GM12878 (cell line): ENCODE measurements around the gene AUNIP. TPM values are rescaled to one million over a fixed set of nuclear protein-coding genes. Genes with fewer than 3 reads are reported as not detected.

Source experiments
- CBX3 ChIP-seq: fragments of 200-600 bp; sonication (generic); IDR thresholded peaks from 2 replicates; pipeline ENCODE4 v1.6.1; 2016; ENCODE audit warnings: low read depth, borderline replicate concordance
- EED ChIP-seq: sonication (generic); IDR thresholded peaks from 2 replicates; pipeline ENCODE4 v1.6.1; 2016; ENCODE audit warnings: antibody characterized with exemption, low read depth
- JUNB ChIP-seq: IDR thresholded peaks from 2 replicates; pipeline ENCODE4 v1.6.1; 2016; ENCODE audit warnings: antibody characterized with exemption, mild to moderate bottlenecking
- MTA3 ChIP-seq: IDR thresholded peaks from 2 replicates; pipeline ENCODE4 v1.6.1; 2012; ENCODE audit warnings: low read length, inconsistent platforms, borderline replicate concordance
- PAX5 ChIP-seq: IDR thresholded peaks from 2 replicates; pipeline ENCODE4 v1.6.1; 2011; ENCODE audit warnings: low read depth, low read length, borderline replicate concordance
- RAD51 ChIP-seq: fragments of 450-650 bp; IDR thresholded peaks from 2 replicates; pipeline ENCODE4 v1.6.1; 2016; ENCODE audit warnings: moderate library complexity, mild to moderate bottlenecking, inconsistent platforms
- SMAD5 ChIP-seq: IDR thresholded peaks from 2 replicates; pipeline ENCODE4 v1.6.1; 2016; ENCODE audit warnings: antibody characterized with exemption, low read depth
- TARDBP ChIP-seq: IDR thresholded peaks from 2 replicates; pipeline ENCODE4 v1.6.1; 2016; ENCODE audit warnings: borderline replicate concordance
- ZSCAN29 ChIP-seq: fragments of 450-650 bp; IDR thresholded peaks from 2 replicates; pipeline ENCODE4 v1.6.1; 2017; ENCODE audit warnings: mild to moderate bottlenecking, moderate library complexity
- polyA plus RNA-seq, 11 experiments: library from polyadenylated mRNA; depleted of rRNA in 4 of 11; unstranded in 6 of 11; stranded (reverse) in 5 of 11; fragments of >200 nt; fragmentation: Nextera tagmentation in 4 of 11; fragmentation: Illumina TruSeq in 1 of 11; extraction: Ambion mirVana in 4 of 11; extraction: Trizol in 1 of 11; gene quantifications; 1 replicate in 1 of 11; 2 replicates in 10 of 11; pipeline versions ENCODE4 v1.2.1 to v1.2.3, GENCODE V29; 2011 to 2016; ENCODE audit warnings: inconsistent platforms in 2 of 11, missing spikeins in 2 of 11, low read depth in 1 of 11
- total RNA-seq, 4 experiments: library from RNA; depleted of rRNA in 3 of 4; stranded (reverse); fragments of >200 nt in 3 of 4; fragmentation: Illumina TruSeq in 1 of 4; extraction: Trizol in 1 of 4; gene quantifications; 2 replicates each; pipeline versions ENCODE4 v1.2.1 to v1.2.3, GENCODE V29; 2013 to 2021
- TF ChIP-seq, protein P1 (sequence below): fragments of 450-650 bp; IDR thresholded peaks from 2 replicates; pipeline ENCODE4 v1.6.1; 2017; ENCODE audit warnings: mild to moderate bottlenecking, moderate library complexity
- TF ChIP-seq, protein P2 (sequence below): fragments of 450-650 bp; IDR thresholded peaks from 2 replicates; pipeline ENCODE4 v1.6.1; 2014; ENCODE audit warnings: mild to moderate bottlenecking
- TF ChIP-seq, protein P3 (sequence below): fragments of 450-650 bp; IDR thresholded peaks from 2 replicates; pipeline ENCODE4 v1.6.1; 2017; ENCODE audit warnings: low read depth, mild to moderate bottlenecking, moderate library complexity
- TF ChIP-seq, protein P4 (sequence below): fragments of 450-650 bp; IDR thresholded peaks from 2 replicates; pipeline ENCODE4 v1.6.1; 2017; ENCODE audit warnings: borderline replicate concordance
- TF ChIP-seq, protein P5 (sequence below): fragments of 450-650 bp; conservative IDR thresholded peaks from 2 replicates; pipeline ENCODE4 v1.6.1; 2017; ENCODE audit warnings: mild to moderate bottlenecking, moderate library complexity
- TF ChIP-seq, protein P6 (sequence below): fragments of 450-650 bp; formaldehyde crosslinking; IDR thresholded peaks from 2 replicates; pipeline ENCODE4 v1.4.0; 2022; ENCODE audit warnings: mild to moderate bottlenecking, moderate library complexity

AUNIP gene
- total and polyA plus RNA-seq, 10 of the 15 experiments (the other 5 are each of a cell fraction or from before 2014, with no cell fraction given): 3.9 to 20.0 (median 12.7) TPM

DNA sequence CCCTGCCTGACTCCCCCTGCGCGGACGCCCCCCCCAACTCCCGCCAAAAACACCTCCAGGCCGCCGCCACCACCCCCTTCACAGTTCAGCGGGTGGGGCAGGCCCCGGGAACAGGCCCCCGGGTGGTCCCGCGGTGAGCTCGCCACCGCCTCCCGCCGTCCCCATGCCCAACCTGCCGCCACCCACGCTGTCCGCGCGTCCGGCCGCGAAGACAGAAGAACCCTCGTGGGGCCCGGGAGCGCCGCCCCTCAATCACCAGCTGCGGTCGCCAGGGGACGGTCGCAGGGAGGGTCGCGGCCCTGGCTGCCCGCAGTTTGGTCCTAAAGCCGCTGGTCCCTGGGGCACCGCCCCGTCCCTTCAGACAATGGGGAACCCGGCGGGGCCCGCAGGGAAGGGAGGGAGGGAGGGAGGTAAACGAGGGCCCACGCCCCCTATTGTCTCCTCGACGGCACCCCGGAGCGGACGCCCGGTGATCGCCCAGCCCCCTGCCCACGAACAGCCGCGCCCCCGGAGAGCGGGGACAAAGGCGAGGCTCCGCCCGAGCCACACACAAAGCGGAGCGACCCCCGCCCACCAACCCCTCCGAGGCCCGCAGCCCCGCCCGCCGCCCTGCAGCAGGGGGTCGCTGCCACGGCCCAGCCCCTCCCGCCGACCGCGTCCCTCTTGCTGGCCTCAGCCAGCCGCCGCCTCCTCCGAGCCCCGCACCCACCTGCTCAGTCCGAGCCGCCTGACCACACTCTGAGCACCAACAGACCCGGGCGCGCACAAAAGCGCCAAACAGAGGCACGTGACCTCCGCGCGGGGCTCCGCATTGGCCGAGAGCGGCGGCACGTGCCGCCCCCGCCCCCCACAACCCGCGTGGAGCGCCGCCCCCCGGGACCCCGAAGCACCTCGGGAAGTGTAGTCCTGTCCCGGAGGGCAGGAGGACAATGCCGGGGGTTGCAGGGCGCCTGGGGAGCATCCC, 46.7 kb upstream of the AUNIP start, which contains the start of gene STMN1 (continued):
- TF ChIP-seq EED: no peak
- TF ChIP-seq MTA3: no peak
- TF ChIP-seq, protein P1, sequence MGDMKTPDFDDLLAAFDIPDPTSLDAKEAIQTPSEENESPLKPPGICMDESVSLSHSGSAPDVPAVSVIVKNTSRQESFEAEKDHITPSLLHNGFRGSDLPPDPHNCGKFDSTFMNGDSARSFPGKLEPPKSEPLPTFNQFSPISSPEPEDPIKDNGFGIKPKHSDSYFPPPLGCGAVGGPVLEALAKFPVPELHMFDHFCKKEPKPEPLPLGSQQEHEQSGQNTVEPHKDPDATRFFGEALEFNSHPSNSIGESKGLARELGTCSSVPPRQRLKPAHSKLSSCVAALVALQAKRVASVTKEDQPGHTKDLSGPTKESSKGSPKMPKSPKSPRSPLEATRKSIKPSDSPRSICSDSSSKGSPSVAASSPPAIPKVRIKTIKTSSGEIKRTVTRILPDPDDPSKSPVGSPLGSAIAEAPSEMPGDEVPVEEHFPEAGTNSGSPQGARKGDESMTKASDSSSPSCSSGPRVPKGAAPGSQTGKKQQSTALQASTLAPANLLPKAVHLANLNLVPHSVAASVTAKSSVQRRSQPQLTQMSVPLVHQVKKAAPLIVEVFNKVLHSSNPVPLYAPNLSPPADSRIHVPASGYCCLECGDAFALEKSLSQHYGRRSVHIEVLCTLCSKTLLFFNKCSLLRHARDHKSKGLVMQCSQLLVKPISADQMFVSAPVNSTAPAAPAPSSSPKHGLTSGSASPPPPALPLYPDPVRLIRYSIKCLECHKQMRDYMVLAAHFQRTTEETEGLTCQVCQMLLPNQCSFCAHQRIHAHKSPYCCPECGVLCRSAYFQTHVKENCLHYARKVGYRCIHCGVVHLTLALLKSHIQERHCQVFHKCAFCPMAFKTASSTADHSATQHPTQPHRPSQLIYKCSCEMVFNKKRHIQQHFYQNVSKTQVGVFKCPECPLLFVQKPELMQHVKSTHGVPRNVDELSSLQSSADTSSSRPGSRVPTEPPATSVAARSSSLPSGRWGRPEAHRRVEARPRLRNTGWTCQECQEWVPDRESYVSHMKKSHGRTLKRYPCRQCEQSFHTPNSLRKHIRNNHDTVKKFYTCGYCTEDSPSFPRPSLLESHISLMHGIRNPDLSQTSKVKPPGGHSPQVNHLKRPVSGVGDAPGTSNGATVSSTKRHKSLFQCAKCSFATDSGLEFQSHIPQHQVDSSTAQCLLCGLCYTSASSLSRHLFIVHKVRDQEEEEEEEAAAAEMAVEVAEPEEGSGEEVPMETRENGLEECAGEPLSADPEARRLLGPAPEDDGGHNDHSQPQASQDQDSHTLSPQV: no peak
- peak; percentile 84 for TF ChIP-seq TARDBP
- TF ChIP-seq CBX3: no peak
- TF ChIP-seq, protein P2, sequence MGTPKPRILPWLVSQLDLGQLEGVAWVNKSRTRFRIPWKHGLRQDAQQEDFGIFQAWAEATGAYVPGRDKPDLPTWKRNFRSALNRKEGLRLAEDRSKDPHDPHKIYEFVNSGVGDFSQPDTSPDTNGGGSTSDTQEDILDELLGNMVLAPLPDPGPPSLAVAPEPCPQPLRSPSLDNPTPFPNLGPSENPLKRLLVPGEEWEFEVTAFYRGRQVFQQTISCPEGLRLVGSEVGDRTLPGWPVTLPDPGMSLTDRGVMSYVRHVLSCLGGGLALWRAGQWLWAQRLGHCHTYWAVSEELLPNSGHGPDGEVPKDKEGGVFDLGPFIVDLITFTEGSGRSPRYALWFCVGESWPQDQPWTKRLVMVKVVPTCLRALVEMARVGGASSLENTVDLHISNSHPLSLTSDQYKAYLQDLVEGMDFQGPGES: 0 out of 2 replicates have a peak, but pooled peaks have one; percentile 47
- TF ChIP-seq RAD51: peak; percentile 97
- TF ChIP-seq ZSCAN29: no peak
- TF ChIP-seq, protein P3, sequence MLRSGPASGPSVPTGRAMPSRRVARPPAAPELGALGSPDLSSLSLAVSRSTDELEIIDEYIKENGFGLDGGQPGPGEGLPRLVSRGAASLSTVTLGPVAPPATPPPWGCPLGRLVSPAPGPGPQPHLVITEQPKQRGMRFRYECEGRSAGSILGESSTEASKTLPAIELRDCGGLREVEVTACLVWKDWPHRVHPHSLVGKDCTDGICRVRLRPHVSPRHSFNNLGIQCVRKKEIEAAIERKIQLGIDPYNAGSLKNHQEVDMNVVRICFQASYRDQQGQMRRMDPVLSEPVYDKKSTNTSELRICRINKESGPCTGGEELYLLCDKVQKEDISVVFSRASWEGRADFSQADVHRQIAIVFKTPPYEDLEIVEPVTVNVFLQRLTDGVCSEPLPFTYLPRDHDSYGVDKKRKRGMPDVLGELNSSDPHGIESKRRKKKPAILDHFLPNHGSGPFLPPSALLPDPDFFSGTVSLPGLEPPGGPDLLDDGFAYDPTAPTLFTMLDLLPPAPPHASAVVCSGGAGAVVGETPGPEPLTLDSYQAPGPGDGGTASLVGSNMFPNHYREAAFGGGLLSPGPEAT: no peak
- peak; percentile 80; the same call in 1 of the 2 replicates for TF ChIP-seq SMAD5
- TF ChIP-seq, protein P4, sequence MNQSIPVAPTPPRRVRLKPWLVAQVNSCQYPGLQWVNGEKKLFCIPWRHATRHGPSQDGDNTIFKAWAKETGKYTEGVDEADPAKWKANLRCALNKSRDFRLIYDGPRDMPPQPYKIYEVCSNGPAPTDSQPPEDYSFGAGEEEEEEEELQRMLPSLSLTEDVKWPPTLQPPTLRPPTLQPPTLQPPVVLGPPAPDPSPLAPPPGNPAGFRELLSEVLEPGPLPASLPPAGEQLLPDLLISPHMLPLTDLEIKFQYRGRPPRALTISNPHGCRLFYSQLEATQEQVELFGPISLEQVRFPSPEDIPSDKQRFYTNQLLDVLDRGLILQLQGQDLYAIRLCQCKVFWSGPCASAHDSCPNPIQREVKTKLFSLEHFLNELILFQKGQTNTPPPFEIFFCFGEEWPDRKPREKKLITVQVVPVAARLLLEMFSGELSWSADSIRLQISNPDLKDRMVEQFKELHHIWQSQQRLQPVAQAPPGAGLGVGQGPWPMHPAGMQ: no peak
- TF ChIP-seq, protein P5, sequence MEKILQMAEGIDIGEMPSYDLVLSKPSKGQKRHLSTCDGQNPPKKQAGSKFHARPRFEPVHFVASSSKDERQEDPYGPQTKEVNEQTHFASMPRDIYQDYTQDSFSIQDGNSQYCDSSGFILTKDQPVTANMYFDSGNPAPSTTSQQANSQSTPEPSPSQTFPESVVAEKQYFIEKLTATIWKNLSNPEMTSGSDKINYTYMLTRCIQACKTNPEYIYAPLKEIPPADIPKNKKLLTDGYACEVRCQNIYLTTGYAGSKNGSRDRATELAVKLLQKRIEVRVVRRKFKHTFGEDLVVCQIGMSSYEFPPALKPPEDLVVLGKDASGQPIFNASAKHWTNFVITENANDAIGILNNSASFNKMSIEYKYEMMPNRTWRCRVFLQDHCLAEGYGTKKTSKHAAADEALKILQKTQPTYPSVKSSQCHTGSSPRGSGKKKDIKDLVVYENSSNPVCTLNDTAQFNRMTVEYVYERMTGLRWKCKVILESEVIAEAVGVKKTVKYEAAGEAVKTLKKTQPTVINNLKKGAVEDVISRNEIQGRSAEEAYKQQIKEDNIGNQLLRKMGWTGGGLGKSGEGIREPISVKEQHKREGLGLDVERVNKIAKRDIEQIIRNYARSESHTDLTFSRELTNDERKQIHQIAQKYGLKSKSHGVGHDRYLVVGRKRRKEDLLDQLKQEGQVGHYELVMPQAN: peak; percentile 80
- TF ChIP-seq, protein P6, sequence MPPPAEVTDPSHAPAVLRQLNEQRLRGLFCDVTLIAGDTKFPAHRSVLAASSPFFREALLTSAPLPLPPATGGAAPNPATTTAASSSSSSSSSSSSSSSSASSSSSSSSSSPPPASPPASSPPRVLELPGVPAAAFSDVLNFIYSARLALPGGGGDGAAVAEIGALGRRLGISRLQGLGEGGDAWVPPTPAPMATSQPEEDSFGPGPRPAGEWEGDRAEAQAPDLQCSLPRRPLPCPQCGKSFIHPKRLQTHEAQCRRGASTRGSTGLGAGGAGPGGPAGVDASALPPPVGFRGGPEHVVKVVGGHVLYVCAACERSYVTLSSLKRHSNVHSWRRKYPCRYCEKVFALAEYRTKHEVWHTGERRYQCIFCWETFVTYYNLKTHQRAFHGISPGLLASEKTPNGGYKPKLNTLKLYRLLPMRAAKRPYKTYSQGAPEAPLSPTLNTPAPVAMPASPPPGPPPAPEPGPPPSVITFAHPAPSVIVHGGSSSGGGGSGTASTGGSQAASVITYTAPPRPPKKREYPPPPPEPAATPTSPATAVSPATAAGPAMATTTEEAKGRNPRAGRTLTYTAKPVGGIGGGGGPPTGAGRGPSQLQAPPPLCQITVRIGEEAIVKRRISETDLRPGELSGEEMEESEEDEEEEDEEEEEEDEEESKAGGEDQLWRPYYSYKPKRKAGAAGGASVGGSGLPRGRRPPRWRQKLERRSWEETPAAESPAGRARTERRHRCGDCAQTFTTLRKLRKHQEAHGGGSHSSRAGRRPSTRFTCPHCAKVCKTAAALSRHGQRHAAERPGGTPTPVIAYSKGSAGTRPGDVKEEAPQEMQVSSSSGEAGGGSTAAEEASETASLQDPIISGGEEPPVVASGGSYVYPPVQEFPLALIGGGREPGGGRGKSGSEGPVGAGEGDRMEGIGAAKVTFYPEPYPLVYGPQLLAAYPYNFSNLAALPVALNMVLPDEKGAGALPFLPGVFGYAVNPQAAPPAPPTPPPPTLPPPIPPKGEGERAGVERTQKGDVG (CRISPR knock-in tag): no peak
- TF ChIP-seq JUNB: no peak
- TF ChIP-seq PAX5: no peak
